HCT116 (cell line): ENCODE data around the gene KCTD17. TPM values are rescaled to one million over a fixed set of nuclear protein-coding genes. Genes with fewer than 3 reads are reported as not detected.

ENCODE experiments used
- ATAC-seq: fragments of 200-7000 bp; cut with Tn5 transposase; 2 replicates; pipeline ENCODE4 v1.9.1; 2020; ENCODE audit warnings: mild to moderate bottlenecking, moderate library complexity
- BruUV-seq: library from RNA; stranded (reverse); fragments of 400-500 nt; replicated peaks from 2 replicates; lab custom pipeline; 2021; lab: Mats Ljungman, UMichigan
- CTCF ChIA-PET: fragments of 300-600 bp; sonication (Branson Sonifier 250); formaldehyde crosslinking; loops from one replicate; lab custom pipeline; 2021; ENCODE audit warnings: antibody characterized with exemption; lab: Charles Lee
- POLR2A ChIA-PET: fragments of 300-600, 350-600 bp; sonication (Branson Sonifier 250); formaldehyde crosslinking; loops from one replicate; lab custom pipeline; 2021; ENCODE audit warnings: antibody characterized with exemption; lab: Charles Lee
- RAD21 ChIA-PET, 2 experiments: fragments of 300-600 bp; sonication (Branson Sonifier 250); formaldehyde crosslinking; loops; one replicate each; lab custom pipeline; 2023; ENCODE audit warnings: low total read pairs in 2 of 2; ENCODE audit not compliant: uncharacterized antibody in 2 of 2, unreplicated experiment in 2 of 2, low non-redundant PET in 1 of 2; lab: Charles Lee
- DNase-seq: peaks from one replicate; pipeline ENCODE4 v3.0.0-alpha.2; 2010; ENCODE audit warnings: low read depth, low spot score
- H2AFZ ChIP-seq: fragments of 200-600 bp; shearing (Covaris generic), sonication (generic); 2 replicates; pipeline ENCODE4 v1.6.1; 2017; ENCODE audit warnings: low read depth, mixed run types, mixed read lengths, antibody characterized with exemption, low read length; ENCODE audit not compliant: poor library complexity, severe bottlenecking
- H3K27ac ChIP-seq: 2 replicates; pipeline ENCODE4 v1.5.1; 2012; ENCODE audit warnings: low read depth, low read length
- H3K27me3 ChIP-seq: fragments of 200-600 bp; sonication (generic); 2 replicates; pipeline ENCODE4 v1.6.1; 2016; ENCODE audit warnings: mixed run types, low read length, mixed read lengths; ENCODE audit not compliant: insufficient read depth
- H3K36me3 ChIP-seq, 2 experiments: fragments of 200-500 bp in 1 of 2; fragments of 200-600 bp in 1 of 2; sonication (Bioruptor generic) in 1 of 2; sonication (generic) in 1 of 2; 2 replicates each; pipeline versions ENCODE4 v1.5.1 to v1.6.1; 2014 to 2016; ENCODE audit warnings: low read length in 2 of 2, inconsistent platforms in 1 of 2, mixed read lengths in 1 of 2, mixed run types in 1 of 2; ENCODE audit not compliant: insufficient read depth in 2 of 2, control insufficient read depth in 1 of 2
- H3K4me1 ChIP-seq, 2 experiments: fragments of 200-600 bp in 1 of 2; sonication (generic) in 1 of 2; 2 replicates each; pipeline versions ENCODE4 v1.5.1 to v1.6.1; 2012 to 2017; ENCODE audit warnings: low read length in 2 of 2, inconsistent platforms in 1 of 2, mild to moderate bottlenecking in 1 of 2, mixed read lengths in 1 of 2, mixed run types in 1 of 2, moderate library complexity in 1 of 2; ENCODE audit not compliant: insufficient read depth in 2 of 2, control insufficient read depth in 1 of 2
- H3K4me2 ChIP-seq: fragments of 200-600 bp; sonication (generic); 2 replicates; pipeline ENCODE4 v1.6.1; 2017; ENCODE audit warnings: mixed run types, low read length, mixed read lengths
- H3K4me3 ChIP-seq, 2 experiments: fragments of 200-600 bp in 1 of 2; sonication (generic) in 1 of 2; replicated peaks in 1 of 2; 2 replicates each; pipeline ENCODE4 v1.5.1; 2011 to 2016; ENCODE audit warnings: low read length in 2 of 2, control low read depth in 1 of 2, low read depth in 1 of 2, mild to moderate bottlenecking in 1 of 2, mixed read lengths in 1 of 2, mixed run types in 1 of 2
- H3K79me2 ChIP-seq: fragments of 200-600 bp; sonication (generic); 2 replicates; pipeline ENCODE4 v1.6.1; 2017; ENCODE audit warnings: mild to moderate bottlenecking, mixed run types, low read length, moderate library complexity, mixed read lengths; ENCODE audit not compliant: insufficient read depth
- H3K9ac ChIP-seq: fragments of 200-600 bp; sonication (generic); 2 replicates; pipeline ENCODE4 v1.6.1; 2016; ENCODE audit warnings: low read length, mixed read lengths
- H3K9me2 ChIP-seq: fragments of 200-600 bp; sonication (generic), shearing (Covaris generic); 2 replicates; pipeline ENCODE4 v1.6.1; 2017; ENCODE audit warnings: mixed run types, mild to moderate bottlenecking, moderate library complexity; ENCODE audit not compliant: insufficient read depth
- H3K9me3 ChIP-seq, 2 experiments: fragments of 200-500 bp in 1 of 2; fragments of 200-600 bp in 1 of 2; sonication (Bioruptor generic) in 1 of 2; sonication (generic) in 1 of 2; 2 replicates each; pipeline ENCODE4 v1.6.1; 2014 to 2017; ENCODE audit warnings: low read length in 2 of 2, mixed read lengths in 2 of 2, inconsistent platforms in 1 of 2, low read depth in 1 of 2, mild to moderate bottlenecking in 1 of 2, mixed run types in 1 of 2, moderate library complexity in 1 of 2; ENCODE audit not compliant: control insufficient read depth in 1 of 2, insufficient read depth in 1 of 2
- H4K20me1 ChIP-seq: fragments of 200-600 bp; sonication (generic), shearing (Covaris generic); 2 replicates; pipeline ENCODE4 v1.6.1; 2017; ENCODE audit warnings: mixed run types, mild to moderate bottlenecking, moderate library complexity; ENCODE audit not compliant: insufficient read depth
- CBX3 ChIP-seq: IDR thresholded peaks from 2 replicates; pipeline ENCODE4 v1.6.1; 2012; ENCODE audit warnings: low read depth
- EGR1 ChIP-seq: IDR thresholded peaks from 2 replicates; pipeline ENCODE4 v1.6.1; 2012; ENCODE audit warnings: low read depth
- ELF1 ChIP-seq: IDR thresholded peaks from 2 replicates; pipeline ENCODE4 v1.6.1; 2012; ENCODE audit warnings: low read depth, borderline replicate concordance
- POLR2AphosphoS5 ChIP-seq: IDR thresholded peaks from 2 replicates; pipeline ENCODE4 v1.6.1; 2011; ENCODE audit warnings: mild to moderate bottlenecking, low read depth, low read length, moderate library complexity
- REST ChIP-seq: IDR thresholded peaks from 2 replicates; pipeline ENCODE4 v1.6.1; 2012; ENCODE audit warnings: low read depth
- SIN3A ChIP-seq: IDR thresholded peaks from 2 replicates; pipeline ENCODE4 v1.6.1; 2012; ENCODE audit warnings: low read depth
- SP1 ChIP-seq: IDR thresholded peaks from 2 replicates; pipeline ENCODE4 v1.6.1; 2012; ENCODE audit warnings: low read depth
- YY1 ChIP-seq: IDR thresholded peaks from 2 replicates; pipeline ENCODE4 v1.6.1; 2011; ENCODE audit warnings: low read length, low read depth, moderate library complexity, mild to moderate bottlenecking; ENCODE audit not compliant: insufficient replicate concordance; ENCODE audit errors: extremely low read depth
- ZFX ChIP-seq: fragments of 450-650 bp; IDR thresholded peaks from 2 replicates; pipeline ENCODE4 v1.6.1; 2017
- intact Hi-C: fragments of 100-400 bp; cut with micrococcal nuclease; formaldehyde crosslinking; loops from 2 replicates; pipeline ENCODE4 v1.10.0; 2022
- total RNA-seq: library from RNA; stranded (reverse); gene quantifications from one replicate; pipeline ENCODE4 v1.2.1, GENCODE V29; 2021; ENCODE audit not compliant: unreplicated experiment
- TF ChIP-seq, protein P1 (sequence below): IDR thresholded peaks from 2 replicates; pipeline ENCODE4 v1.6.1; 2011; ENCODE audit warnings: mild to moderate bottlenecking, low read length, moderate library complexity; ENCODE audit not compliant: insufficient replicate concordance; ENCODE audit errors: extremely low read depth

Gene KCTD17
- total RNA-seq, 1 experiment from 2014 or later: 23.4 TPM

DNA sequence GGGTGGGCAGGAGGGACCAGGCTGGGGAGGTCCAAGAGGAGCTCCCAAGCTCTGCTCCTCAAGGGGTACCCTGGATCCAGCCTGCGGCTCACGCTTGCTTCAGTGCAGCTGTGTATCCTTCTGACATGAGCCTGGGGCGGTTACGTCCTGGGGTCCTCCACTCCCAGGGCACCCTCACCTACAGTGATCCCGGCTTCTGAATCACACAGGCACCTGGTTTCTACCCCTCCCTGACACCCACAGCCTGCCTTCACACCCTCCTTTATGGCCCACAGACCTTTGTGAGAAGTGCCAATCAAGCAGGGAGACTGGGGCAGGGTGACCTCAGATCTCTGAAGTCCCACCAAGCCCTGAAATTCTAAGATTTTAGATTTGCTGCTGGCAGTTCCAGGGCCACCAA lies 30.5 kb upstream of the KCTD17 start:
- ChIA-PET CTCF (interaction anchor here (1.1 to 1.8 kb wide), 5 partner anchors 9 to 165 kb away, joined by 3 to 7 read pairs (median 4); no protein-coding TSS in a partner anchor), RAD21 (no interaction called here), POLR2A (no interaction called here)
- Histone ChIP-seq H3K9me3 (no peaks in the 10 kb centered on the region), H3K36me3 (peaks cover 5 to 8% of the 10 kb centered on the region in 2 experiments; a peak in 3 of 4 replicates), H3K4me2 (peak overlapping the region; percentile 62), H3K9ac (no peak overlapping the region; the same call in 1 of the 2 replicates), H3K4me3 (peak overlapping the region; percentile 69 to 79; a peak in 2 of 4 replicates), H3K9me2 (no peaks in the 10 kb centered on the region), H4K20me1 (no peaks in the 10 kb centered on the region), H2AFZ (no peak overlapping the region), H3K27me3 (no peaks in the 10 kb centered on the region), H3K79me2 (peaks cover 8% of the 10 kb centered on the region; the same call in 1 of the 2 replicates), H3K4me1 (peaks cover 14 to 24% of the 10 kb centered on the region in 2 experiments; a peak in 3 of 4 replicates), H3K27ac (peak overlapping the region; percentile 31; the same call in 1 of the 2 replicates)
- intact Hi-C loops: no loop called here
- no TSS peak for BruUV-seq
- TF ChIP-seq YY1: no peak
- no peak for TF ChIP-seq EGR1
- TF ChIP-seq POLR2AphosphoS5: no peak
- TF ChIP-seq, protein P1, sequence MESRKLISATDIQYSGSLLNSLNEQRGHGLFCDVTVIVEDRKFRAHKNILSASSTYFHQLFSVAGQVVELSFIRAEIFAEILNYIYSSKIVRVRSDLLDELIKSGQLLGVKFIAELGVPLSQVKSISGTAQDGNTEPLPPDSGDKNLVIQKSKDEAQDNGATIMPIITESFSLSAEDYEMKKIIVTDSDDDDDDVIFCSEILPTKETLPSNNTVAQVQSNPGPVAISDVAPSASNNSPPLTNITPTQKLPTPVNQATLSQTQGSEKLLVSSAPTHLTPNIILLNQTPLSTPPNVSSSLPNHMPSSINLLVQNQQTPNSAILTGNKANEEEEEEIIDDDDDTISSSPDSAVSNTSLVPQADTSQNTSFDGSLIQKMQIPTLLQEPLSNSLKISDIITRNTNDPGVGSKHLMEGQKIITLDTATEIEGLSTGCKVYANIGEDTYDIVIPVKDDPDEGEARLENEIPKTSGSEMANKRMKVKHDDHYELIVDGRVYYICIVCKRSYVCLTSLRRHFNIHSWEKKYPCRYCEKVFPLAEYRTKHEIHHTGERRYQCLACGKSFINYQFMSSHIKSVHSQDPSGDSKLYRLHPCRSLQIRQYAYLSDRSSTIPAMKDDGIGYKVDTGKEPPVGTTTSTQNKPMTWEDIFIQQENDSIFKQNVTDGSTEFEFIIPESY: no peak
- no peak for TF ChIP-seq CBX3
- no peak for TF ChIP-seq REST
- TF ChIP-seq ELF1: no peak
- no peak for TF ChIP-seq SP1
- no peak for TF ChIP-seq SIN3A
- no peak for TF ChIP-seq ZFX
- ATAC-seq: no peak
- no peak for DNase-seq
